Activated naive CD4-positive, alpha-beta T cell treated with anti-CD3 and anti-CD28 coated beads, Interleukin-2, amount 10 ng/mL, durations not matched to agents 7 days and 5 days (primary cell): Measurements from ENCODE around the gene ZNF407.

Experiments used
- CTCF ChIA-PET: fragments of 350-600 bp; sonication (Branson Sonifier 250); formaldehyde crosslinking; loops from one replicate; lab custom pipeline; 2021; ENCODE audit warnings: antibody characterized with exemption; lab: Charles Lee
- DNase-seq: peaks from one replicate; pipeline ENCODE4 v3.0.0-alpha.2; 2020
- H3K27ac Mint-ChIP-seq: one replicate; pipeline ENCODE4 v1.8.0; 2021; ENCODE audit warnings: mild to moderate bottlenecking, moderate library complexity, mixed read lengths
- H3K27me3 Mint-ChIP-seq: one replicate; pipeline ENCODE4 v1.8.0; 2021; ENCODE audit warnings: mild to moderate bottlenecking, mixed read lengths
- H3K36me3 Mint-ChIP-seq: one replicate; pipeline ENCODE4 v1.8.0; 2021; ENCODE audit warnings: mixed read lengths
- H3K4me1 Mint-ChIP-seq: one replicate; pipeline ENCODE4 v1.8.0; 2021; ENCODE audit warnings: mixed read lengths
- H3K4me3 Mint-ChIP-seq: one replicate; pipeline ENCODE4 v1.8.0; 2021; ENCODE audit warnings: mild to moderate bottlenecking, moderate library complexity, mixed read lengths
- H3K9me3 Mint-ChIP-seq: one replicate; pipeline ENCODE4 v1.8.0; 2021; ENCODE audit warnings: mixed read lengths

Gene ZNF407

GRCh38 chr18:74597034-74597661, 522 bp upstream of the ZNF407 start:
- CTCF ChIA-PET, result no interaction called here
- H3K36me3 Mint-ChIP-seq, result peaks cover 42% of the 10 kb centered on the region
- H3K4me1 Mint-ChIP-seq, result peaks cover 43% of the 10 kb centered on the region

GRCh38 chr18:74598350-74599001, 806 bp downstream of the ZNF407 start:
- peak; percentile 80 for DNase-seq
- H3K4me1 Mint-ChIP-seq, result peaks cover 43% of the 10 kb centered on the region
- peaks cover 10% of the 10 kb centered on the region for H3K9me3 Mint-ChIP-seq
- H3K27ac Mint-ChIP-seq, result peak overlapping the region; percentile 97
- H3K27me3 Mint-ChIP-seq, result no peaks in the 10 kb centered on the region
- CTCF ChIA-PET, result interaction anchor here (0.7 to 1.1 kb wide), 2 partner anchors 11 to 38 kb away, joined by 3 read pairs; no protein-coding TSS in a partner anchor
- peak overlapping the region; percentile 92 for H3K4me3 Mint-ChIP-seq
- peaks cover 36% of the 10 kb centered on the region for H3K36me3 Mint-ChIP-seq

More at GRCh38 chr18:74597034-74597661, 522 bp upstream of the ZNF407 start:
- Mint-ChIP-seq H3K27ac (peak overlapping the region; percentile 97), H3K4me3 (peak overlapping the region; percentile 92), H3K27me3 (no peaks in the 10 kb centered on the region), H3K9me3 (peaks cover 10% of the 10 kb centered on the region)
- DNase-seq, result peak; percentile 79

GRCh38 chr18:74604361-74604760, 6.7 kb downstream of the ZNF407 start:
- Mint-ChIP-seq H3K27me3 (no peaks in the 10 kb centered on the region), H3K4me1 (peaks cover 13% of the 10 kb centered on the region), H3K9me3 (peaks cover 10% of the 10 kb centered on the region), H3K36me3 (peaks cover 9% of the 10 kb centered on the region), H3K27ac (no peak overlapping the region), H3K4me3 (no peak overlapping the region)
- DNase-seq, result no peak
- CTCF ChIA-PET, result no interaction called here

- H3K4me3 Mint-ChIP-seq, result no peak overlapping the region
- peaks cover 9% of the 10 kb centered on the region for H3K36me3 Mint-ChIP-seq
- no peak overlapping the region for H3K27ac Mint-ChIP-seq
- CTCF ChIA-PET, result no interaction called here
- H3K9me3 Mint-ChIP-seq, result peaks cover 10% of the 10 kb centered on the region
- no peaks in the 10 kb centered on the region for H3K27me3 Mint-ChIP-seq
- no peak for DNase-seq
- peaks cover 9% of the 10 kb centered on the region for H3K4me1 Mint-ChIP-seq
Observed at GRCh38 chr18:74604774-74605173, 7.1 kb downstream of the ZNF407 start.

- H3K36me3 Mint-ChIP-seq, result no peaks in the 10 kb centered on the region
- no peak overlapping the region for H3K4me3 Mint-ChIP-seq
- no peaks in the 10 kb centered on the region for H3K27me3 Mint-ChIP-seq
- no peak overlapping the region for H3K27ac Mint-ChIP-seq
- H3K9me3 Mint-ChIP-seq, result no peaks in the 10 kb centered on the region
- H3K4me1 Mint-ChIP-seq, result peaks cover 11% of the 10 kb centered on the region
- CTCF ChIA-PET, result no interaction called here
- no peak for DNase-seq
Observed at GRCh38 chr18:74608681-74609080, 11.0 kb downstream of the ZNF407 start.

- Mint-ChIP-seq H3K9me3 (no peaks in the 10 kb centered on the region), H3K27ac (no peak overlapping the region), H3K27me3 (no peaks in the 10 kb centered on the region), H3K36me3 (no peaks in the 10 kb centered on the region), H3K4me1 (peaks cover 11% of the 10 kb centered on the region), H3K4me3 (no peak overlapping the region)
- no peak for DNase-seq
- CTCF ChIA-PET, result interaction anchor here (1.1 kb wide), 1 partner anchor 10 kb away, joined by 3 read pairs; no protein-coding TSS in a partner anchor
Observed at GRCh38 chr18:74609535-74609934, 11.9 kb downstream of the ZNF407 start.

GRCh38 chr18:74610051-74610615, 12.5 kb downstream of the ZNF407 start:
- DNase-seq, result no peak
- H3K27ac Mint-ChIP-seq, result no peak overlapping the region
- CTCF ChIA-PET, result interaction anchor here (1.1 kb wide), 1 partner anchor 11 kb away, joined by 3 read pairs; no protein-coding TSS in a partner anchor
- no peaks in the 10 kb centered on the region for H3K27me3 Mint-ChIP-seq
- no peaks in the 10 kb centered on the region for H3K9me3 Mint-ChIP-seq
- peaks cover 11% of the 10 kb centered on the region for H3K4me1 Mint-ChIP-seq
- no peaks in the 10 kb centered on the region for H3K36me3 Mint-ChIP-seq
- no peak overlapping the region for H3K4me3 Mint-ChIP-seq

GRCh38 chr18:74610860-74611259, 13.2 kb downstream of the ZNF407 start:
- H3K36me3 Mint-ChIP-seq, result no peaks in the 10 kb centered on the region

GRCh38 chr18:74611765-74612164, 14.1 kb downstream of the ZNF407 start:
- H3K27ac Mint-ChIP-seq, result no peak overlapping the region
- no peak for DNase-seq
- H3K4me3 Mint-ChIP-seq, result no peak overlapping the region
- no peaks in the 10 kb centered on the region for H3K9me3 Mint-ChIP-seq
- CTCF ChIA-PET, result no interaction called here
- H3K27me3 Mint-ChIP-seq, result no peaks in the 10 kb centered on the region
- no peaks in the 10 kb centered on the region for H3K36me3 Mint-ChIP-seq
- H3K4me1 Mint-ChIP-seq, result peaks cover 11% of the 10 kb centered on the region

More at GRCh38 chr18:74610860-74611259, 13.2 kb downstream of the ZNF407 start:
- DNase-seq, result no peak
- Mint-ChIP-seq H3K9me3 (no peaks in the 10 kb centered on the region), H3K4me3 (no peak overlapping the region), H3K4me1 (peaks cover 11% of the 10 kb centered on the region), H3K27me3 (no peaks in the 10 kb centered on the region), H3K27ac (no peak overlapping the region)
- CTCF ChIA-PET, result no interaction called here

GRCh38 chr18:74613381-74613780, 15.7 kb downstream of the ZNF407 start:
- CTCF ChIA-PET, result no interaction called here
- Mint-ChIP-seq H3K4me3 (no peak overlapping the region), H3K36me3 (no peaks in the 10 kb centered on the region), H3K9me3 (no peaks in the 10 kb centered on the region), H3K27me3 (no peaks in the 10 kb centered on the region), H3K4me1 (peaks cover 11% of the 10 kb centered on the region), H3K27ac (no peak overlapping the region)
- DNase-seq, result no peak

- CTCF ChIA-PET, result no interaction called here
- H3K9me3 Mint-ChIP-seq, result no peaks in the 10 kb centered on the region
Observed at GRCh38 chr18:74616494-74616893, 18.8 kb downstream of the ZNF407 start.

GRCh38 chr18:74617486-74617885, 19.8 kb downstream of the ZNF407 start:
- Mint-ChIP-seq H3K36me3 (no peaks in the 10 kb centered on the region), H3K9me3 (no peaks in the 10 kb centered on the region), H3K4me1 (no peaks in the 10 kb centered on the region), H3K4me3 (no peak overlapping the region), H3K27me3 (no peaks in the 10 kb centered on the region), H3K27ac (no peak overlapping the region)
- CTCF ChIA-PET, result no interaction called here
- DNase-seq, result no peak

More at GRCh38 chr18:74616494-74616893, 18.8 kb downstream of the ZNF407 start:
- Mint-ChIP-seq H3K4me3 (no peak overlapping the region), H3K27me3 (no peaks in the 10 kb centered on the region), H3K4me1 (no peaks in the 10 kb centered on the region), H3K27ac (no peak overlapping the region), H3K36me3 (no peaks in the 10 kb centered on the region)
- DNase-seq, result no peak

GRCh38 chr18:74622072-74622471, 24.4 kb downstream of the ZNF407 start:
- H3K4me3 Mint-ChIP-seq, result no peak overlapping the region

GRCh38 chr18:74623047-74623816, 25.6 kb downstream of the ZNF407 start:
- DNase-seq, result peak; percentile 63
- no peaks in the 10 kb centered on the region for H3K27me3 Mint-ChIP-seq
- no peaks in the 10 kb centered on the region for H3K36me3 Mint-ChIP-seq
- CTCF ChIA-PET, result interaction anchor here (0.7 to 1.3 kb wide), 4 partner anchors 17 to 856 kb away, joined by 3 to 5 read pairs (median 4); no protein-coding TSS in a partner anchor
- peaks cover 7% of the 10 kb centered on the region for H3K4me1 Mint-ChIP-seq
- no peak overlapping the region for H3K27ac Mint-ChIP-seq
- no peaks in the 10 kb centered on the region for H3K9me3 Mint-ChIP-seq
- H3K4me3 Mint-ChIP-seq, result no peak overlapping the region

More at GRCh38 chr18:74622072-74622471, 24.4 kb downstream of the ZNF407 start:
- H3K36me3 Mint-ChIP-seq, result no peaks in the 10 kb centered on the region
- no peak overlapping the region for H3K27ac Mint-ChIP-seq
- CTCF ChIA-PET, result interaction anchor here (1.2 kb wide), 1 partner anchor 31 kb away, joined by 3 read pairs; no protein-coding TSS in a partner anchor
- DNase-seq, result no peak
- H3K9me3 Mint-ChIP-seq, result no peaks in the 10 kb centered on the region
- no peaks in the 10 kb centered on the region for H3K4me1 Mint-ChIP-seq
- H3K27me3 Mint-ChIP-seq, result no peaks in the 10 kb centered on the region
